Fibroblast of gingiva (primary cell): Measurements from ENCODE around the gene SLC22A17.
A peak's percentile ranks its signal among the peaks of the same experiment; 100 is the strongest.
"Not testable (repeated sequence)": the region's sequence is repeated elsewhere in the genome, so short reads cannot be mapped to it uniquely, and the experiment has no call there.

Experiments
- DNase-seq: peaks from one replicate; pipeline ENCODE4 v3.0.0-alpha.2; 2011; ENCODE audit warnings: low read depth

Gene SLC22A17

DNA sequence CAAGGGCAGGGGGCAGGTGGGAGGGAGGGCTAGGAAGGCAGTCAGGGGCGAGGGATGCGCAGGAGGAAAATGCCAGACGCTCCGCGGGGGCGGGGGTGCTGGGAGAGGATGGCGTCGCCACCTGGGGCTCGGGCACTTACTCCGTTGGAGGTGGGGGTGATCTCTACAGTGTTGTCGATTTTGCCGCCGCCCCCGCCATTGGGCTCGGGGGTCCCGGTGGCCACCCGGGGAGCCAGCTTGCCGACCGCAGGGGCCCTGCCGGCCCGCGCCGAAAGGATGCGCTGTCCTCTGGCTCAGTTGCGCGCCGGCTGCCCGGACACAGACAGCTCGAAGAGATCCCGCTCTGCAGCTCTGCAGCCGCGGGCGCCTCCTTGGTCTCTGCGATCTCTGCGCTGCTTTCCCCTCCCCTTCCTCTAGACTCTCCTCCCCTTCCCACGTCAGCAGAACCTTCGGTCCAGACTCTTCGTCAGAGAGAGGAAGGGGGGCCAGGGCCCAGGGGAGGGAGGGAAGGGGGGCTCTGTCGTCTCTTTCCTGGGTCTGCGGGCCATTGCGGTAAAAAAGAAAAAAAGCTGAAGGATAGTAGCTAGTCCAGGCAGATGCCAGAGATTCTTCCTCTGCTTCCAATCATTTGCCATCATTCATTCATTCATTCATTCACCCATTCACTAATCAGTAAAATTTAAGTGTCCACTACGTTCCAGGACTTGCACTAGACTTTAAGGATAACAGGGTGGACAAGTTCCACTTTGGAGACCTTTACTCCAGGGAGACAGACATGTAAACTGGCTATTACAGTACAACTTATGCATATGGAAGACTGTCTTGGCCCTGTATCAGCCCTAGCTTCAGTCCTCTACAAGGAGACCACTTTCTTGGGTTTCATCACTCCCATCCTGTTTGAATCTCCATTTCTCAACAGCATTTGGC, at the start of gene SLC22A17:
SLC22A17 (minus strand) TSS at position 382 of the 927 bp plus-strand sequence.
- peak; percentile 80 for DNase-seq

DNA sequence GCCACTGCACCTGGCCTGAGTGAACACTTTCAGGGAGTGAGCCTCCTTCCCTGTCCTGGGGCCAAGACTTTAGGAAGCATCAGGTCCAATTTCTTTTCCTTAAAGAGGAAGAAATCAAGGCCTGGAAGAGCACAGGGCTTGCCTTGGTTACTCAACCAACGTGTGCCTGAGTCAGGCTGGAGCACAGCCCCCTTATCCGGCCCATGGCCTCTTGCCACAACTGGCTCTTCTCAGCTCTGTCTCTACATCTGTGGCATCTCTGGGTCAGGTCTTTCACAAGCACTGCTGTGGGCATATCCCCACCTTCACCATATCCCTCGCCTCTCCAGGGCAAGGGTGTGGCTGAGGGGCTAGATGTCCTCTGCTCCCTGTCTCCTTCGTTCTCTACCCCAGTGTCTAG, 48.6 kb upstream of the SLC22A17 start:
- no peak for DNase-seq

DNA sequence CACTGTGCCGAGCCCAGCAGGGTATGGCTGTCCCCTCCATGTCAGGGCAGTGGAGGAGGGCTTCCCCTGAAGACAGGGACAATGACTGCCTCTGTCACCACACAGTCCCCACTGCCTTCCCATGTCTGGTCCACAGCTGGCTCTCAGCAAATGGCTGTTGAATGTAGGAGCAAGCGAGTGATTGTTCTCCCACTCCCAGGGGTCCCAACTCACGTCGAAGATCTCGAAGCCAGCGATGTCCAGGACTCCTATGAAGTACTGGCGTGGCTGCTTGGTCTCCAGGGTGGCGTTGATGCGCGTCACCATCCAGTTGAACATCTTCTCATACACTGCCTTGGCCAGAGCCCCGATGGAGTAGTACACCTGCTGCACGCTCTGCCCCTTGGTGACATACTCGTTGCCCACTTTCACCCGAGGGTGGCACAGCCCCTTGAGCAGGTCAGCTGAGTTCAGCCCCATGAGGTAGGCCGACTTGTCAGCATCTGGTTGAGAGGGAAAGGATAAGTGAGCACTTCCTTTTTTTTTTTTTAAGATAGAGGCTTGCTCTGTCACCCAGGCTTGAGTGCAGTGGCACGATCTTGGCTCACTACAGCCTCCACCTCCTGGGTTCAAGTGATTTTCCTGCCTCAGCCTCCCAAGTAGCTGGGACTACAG, 47.9 kb upstream of the SLC22A17 start:
- not testable (repeated sequence) for DNase-seq

DNA sequence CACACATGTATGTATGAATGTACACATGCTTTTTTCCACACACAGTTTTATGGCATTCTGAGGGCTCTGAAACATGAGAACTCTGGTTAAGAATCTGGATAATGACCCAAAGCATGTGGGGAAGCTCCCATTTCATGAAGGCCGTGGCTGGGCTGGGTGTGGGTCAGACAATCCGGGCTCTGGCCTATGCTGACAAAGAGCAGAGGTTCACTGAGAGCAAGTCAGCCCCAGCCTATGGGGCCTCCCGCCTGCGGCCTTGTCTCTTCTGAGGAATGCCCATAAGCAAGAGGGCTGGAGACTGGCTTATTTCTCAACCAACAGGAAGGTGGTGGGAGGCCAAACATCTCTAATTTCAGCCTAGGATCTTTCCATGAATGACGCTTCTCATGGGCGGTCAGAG, 46.9 kb upstream of the SLC22A17 start:
- no peak for DNase-seq

DNA sequence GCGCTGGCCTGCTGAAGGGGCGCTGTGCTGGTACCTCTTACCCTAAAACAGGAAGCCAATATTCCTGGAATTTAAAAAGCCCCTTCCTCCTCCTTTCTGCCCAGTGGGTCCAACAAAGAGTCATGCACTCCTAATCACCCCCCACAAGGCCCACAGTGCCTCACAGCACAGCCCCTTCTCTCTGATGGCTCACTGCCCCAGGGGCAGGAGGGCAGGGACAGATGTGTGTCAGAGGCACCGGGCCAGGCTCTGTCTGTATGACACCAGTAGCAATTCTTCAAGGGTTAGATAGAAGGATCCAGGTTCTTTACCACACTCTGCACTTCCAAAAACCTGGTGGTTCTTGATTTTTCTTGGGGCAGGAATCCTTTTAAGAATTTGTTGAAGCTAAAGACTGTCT, 46.4 kb upstream of the SLC22A17 start:
- DNase-seq, result no peak

DNA sequence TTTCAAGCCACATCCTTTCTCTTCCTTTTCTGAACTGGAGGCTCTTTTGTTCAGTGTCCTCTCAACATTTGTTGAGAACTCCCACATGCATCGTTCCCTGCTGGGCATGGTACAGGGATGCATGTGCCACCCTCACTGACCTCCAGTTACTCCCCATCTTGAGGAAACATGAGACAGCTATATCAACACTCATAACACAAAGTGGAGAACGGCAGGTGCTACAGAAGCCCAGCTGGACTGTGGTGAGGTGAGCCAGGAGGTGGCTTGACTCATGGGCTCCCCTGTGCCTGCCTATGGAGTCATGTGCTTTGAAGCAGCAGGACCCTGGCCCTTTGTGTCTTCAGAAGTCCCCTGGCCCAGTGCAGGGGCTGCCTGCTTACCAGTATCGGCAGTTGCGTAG, 45.7 kb upstream of the SLC22A17 start:
- DNase-seq, result no peak

DNA sequence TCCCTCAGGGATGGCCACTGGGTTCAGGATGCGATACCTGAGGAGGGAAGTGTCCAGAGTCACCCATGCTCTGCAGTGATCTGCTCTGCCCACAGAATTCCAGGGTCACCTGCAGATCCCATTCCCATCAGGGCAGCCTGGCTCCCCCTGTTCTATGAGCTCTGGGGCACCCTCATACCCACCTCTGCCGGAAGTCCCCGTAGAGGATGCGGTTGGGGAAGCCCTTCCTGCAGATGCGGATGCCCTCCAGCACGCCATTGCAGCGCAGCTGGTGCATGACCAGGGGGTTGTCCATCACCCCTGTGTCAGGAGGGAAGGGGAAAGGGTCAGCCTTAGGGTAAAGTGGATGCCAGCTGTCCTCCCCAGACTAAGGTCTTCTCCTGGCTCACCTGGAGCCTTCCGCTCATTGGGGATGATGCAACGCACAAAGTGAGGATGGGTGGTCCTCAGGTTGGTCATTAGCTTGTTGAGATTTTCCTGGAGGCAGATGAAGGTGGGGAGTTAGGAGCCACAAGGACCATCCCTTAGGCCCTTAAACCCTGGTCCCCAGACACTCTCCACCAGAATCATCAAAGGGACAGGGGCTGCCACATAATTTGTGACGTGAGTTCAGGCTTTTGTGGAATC, 44.2 kb upstream of the SLC22A17 start:
- DNase-seq, result no peak

DNA sequence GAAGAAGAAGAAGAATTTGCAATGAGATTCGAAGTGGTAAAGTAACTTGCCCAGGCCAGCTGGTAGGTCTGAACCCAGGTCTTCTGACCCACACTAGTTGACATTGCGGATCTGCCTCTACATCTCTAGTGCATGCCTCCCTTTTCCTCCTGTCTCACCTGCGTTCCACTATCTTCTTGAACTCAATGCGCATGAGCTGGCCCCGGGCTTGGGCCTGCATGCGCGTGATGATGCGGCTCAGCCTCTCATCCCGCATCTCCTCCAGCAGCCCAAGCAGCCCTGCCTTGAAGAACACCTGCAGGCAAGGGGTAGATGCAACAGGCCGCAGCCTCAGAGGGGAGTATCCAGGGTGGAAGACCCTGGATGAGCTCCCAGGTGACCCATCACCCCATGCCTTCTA, 43.4 kb upstream of the SLC22A17 start:
- no peak for DNase-seq

DNA sequence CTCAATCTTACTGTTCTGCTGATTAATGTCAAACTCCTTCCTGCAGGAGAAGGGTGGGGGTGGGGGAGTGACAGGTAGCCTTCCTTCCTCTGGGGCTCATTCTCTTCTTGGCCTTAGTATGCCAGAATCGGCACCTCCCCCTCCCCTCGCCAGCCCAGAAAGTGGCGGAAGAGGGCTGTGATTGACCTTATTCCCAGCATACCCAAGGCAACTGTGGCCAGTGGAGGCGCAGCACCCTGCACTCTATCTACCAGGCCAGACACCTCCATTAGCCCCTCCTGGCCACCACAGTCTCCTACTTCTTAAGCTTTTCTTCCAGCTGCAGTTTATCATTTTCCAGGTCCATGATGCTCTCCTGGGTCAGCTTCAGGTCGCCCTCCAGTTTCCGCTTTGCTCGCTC, 39.9 kb upstream of the SLC22A17 start:
- no peak for DNase-seq

DNA sequence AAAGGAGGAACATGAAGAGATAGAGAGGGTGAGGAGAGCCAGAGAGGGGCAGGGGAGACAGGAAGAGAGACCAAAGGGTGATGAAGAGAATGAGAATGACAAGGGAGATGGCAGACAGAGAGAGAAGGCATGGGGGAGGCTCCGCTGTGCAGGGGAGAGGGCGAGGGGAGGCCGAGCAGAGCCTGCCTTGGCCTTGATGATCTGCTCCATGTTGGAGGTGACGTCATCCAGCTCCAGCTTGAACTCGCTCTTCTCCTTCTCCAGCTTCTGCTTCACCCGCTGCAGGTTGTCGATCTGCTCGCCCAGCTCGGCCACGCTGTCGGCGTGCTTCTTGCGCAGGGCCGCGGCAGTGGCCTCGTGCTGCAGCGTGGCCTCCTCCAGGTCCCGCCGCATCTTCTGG, 37.2 kb upstream of the SLC22A17 start:
- DNase-seq, result not testable (repeated sequence)

DNA sequence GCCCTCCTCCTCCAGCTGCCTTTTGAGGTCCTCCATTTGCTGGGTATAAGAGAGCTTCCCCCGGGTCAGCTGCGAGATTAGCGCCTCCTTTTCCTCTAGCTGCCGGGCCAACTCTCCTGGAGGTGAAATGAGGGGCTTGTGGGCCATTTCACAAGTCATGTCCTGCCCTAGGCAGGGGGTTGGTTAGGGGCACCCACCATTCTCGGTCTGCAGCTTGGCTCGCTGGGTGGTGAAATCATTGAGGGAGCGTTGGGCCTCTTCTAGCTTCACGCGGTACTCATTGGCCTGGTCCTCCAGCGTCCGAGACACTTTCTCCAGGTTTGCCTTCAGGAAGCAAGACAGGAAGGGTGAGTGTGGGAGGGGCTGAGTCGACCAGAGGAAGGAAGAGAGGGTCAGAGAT, 36.7 kb upstream of the SLC22A17 start:
- DNase-seq, result no peak

DNA sequence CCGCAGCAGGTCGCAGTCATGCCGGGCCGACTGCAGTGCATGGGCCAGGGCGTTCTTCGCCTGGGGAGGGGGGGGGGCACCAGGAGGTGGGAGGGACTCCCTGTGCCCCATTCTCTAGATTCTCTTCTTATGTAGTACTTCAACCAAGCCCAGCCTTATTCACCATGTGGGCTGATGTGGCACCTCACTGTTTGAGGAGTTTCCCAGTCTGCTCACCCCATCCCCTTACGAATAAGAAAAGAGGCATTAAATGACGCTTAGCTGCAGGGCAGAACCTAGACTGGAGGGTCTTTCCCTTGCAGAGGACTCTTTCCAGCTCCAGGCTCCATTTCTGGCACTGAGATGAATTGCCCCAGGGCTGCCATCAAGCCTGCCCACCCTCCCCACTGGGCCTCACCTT, 36.3 kb upstream of the SLC22A17 start:
- DNase-seq, result no peak

DNA sequence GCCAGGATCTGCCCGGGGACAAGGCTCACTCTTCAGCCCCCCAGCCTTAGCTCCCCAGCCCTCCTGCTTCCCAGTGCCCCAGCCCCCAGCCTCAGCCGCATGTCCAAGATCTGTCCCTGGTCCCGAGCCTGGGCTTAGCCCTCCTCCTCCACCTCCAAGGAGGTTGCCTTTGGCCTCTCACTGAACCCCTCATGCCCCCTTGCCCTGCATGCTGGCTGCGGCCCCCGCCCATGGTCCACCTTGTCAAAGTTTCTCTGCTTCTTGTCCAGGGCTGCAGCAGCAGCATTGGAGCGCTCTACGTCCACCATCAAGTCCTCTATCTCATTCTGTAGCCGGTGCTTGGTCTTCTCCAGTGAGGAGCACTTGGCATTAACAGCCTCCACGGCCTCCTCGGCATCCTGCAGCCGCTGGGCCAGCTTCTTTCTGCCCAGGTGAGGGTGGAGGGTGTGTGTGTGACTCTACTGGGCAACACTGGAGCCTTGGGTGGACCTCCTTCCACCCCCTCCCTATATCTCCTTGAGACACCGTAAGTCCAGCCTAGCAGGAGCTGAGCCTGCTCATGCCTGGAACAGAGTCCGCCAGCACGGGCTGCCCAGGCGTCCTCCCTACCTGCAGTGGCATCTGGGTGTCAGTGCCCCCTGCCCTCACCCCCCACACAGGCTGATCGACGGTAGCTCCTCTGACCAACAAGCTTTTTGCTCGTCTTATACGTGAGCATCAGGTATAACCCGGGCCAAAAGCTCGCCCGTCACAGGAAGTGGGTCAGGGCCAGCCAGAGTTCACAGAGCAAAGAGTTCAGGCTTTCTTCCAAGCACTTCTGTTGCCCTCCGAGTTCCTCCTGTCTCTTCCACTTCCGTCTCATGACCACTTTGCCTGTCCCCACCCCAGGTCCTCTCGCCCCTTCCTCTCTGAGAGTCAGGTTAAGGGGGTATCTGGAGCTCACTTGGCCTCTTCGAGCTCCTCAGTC, 35.5 kb upstream of the SLC22A17 start:
- DNase-seq, result no peak

DNA sequence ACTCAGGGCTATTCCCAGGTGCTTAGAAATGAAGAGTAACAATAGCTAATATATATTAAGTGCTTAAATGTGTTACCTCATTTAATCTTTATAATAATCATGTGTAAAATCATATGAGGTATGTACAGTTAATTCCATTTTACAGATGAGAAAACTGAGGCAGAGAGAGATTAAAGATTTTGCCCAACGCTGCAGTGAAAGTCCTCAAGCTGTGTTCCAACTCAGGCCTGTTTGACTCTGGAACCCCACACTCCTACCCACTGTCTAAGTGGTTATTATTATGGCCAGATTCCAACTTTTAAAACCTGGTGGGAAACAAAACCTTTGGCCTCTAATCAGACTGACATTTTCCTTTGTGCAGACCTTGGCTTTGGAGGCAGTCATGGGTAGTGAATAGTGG, 34.3 kb upstream of the SLC22A17 start:
- no peak for DNase-seq

DNA sequence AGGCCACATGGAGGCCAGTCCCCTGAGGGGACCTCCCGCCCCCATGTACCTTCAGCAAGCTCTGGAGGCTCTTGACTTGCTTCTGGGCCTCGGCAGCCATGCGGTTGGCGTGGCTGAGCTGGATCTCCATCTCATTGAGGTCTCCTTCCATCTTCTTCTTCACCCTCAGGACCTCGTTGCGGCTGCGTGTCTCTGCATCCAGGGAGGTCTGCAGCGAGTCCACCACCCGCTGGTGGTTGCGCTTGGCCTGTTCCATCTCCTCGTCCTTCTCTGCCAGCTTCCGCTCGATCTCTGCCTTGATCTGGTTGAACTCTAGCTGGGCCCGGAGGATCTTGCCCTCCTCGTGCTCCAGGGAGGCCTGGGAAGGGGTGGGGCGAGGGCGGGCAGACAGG, 33.6 kb upstream of the SLC22A17 start:
- not testable (repeated sequence) for DNase-seq

DNA sequence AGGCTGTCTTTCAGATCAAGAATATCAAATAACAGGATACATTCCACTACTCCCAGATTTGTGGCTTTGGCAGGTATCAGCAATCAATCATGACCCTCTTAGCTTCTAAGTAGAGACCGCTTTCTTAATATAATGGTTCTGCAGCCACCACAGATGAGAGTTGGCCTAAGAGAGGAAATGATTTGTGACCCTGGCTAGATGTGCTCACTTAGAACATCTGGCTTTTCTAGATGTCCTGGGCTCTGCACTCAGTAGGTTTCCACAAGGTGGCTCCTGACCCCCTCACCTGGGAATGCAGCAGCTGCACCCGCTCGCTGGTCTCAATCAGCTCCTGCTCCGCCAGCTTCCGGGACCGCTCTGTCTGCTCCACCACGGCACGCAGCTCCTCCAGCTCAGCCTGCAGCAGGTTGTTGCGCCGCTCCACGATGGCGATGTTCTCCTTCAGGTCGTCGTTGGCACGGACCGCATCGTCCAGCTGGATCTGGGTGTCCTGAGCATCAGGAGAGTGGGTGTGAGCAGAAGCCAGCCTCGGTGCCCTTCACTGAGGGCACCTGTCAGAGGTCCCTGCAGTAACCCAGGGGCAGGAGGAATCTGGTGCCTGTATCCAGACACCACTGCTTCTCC, 33.1 kb upstream of the SLC22A17 start:
- DNase-seq, result no peak

DNA sequence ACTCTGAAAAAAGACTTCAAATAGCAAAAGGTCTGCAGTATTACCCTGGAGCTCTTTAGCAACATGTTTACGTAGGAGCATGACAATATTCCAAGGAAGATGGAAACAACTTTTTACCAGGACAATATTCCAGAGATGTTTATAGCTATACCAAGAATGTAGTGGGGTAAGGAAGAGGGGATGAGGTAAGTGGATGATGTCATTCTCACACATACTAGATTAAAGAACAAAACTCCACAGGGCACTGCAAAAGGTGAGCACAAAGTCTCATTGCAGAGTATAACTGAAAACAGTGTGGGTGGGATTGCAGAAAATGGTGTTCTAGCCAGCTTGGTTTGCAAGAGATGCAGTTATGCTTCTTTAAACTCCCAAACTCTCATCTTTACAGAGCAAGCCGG, 32.6 kb upstream of the SLC22A17 start:
- DNase-seq, result no peak

DNA sequence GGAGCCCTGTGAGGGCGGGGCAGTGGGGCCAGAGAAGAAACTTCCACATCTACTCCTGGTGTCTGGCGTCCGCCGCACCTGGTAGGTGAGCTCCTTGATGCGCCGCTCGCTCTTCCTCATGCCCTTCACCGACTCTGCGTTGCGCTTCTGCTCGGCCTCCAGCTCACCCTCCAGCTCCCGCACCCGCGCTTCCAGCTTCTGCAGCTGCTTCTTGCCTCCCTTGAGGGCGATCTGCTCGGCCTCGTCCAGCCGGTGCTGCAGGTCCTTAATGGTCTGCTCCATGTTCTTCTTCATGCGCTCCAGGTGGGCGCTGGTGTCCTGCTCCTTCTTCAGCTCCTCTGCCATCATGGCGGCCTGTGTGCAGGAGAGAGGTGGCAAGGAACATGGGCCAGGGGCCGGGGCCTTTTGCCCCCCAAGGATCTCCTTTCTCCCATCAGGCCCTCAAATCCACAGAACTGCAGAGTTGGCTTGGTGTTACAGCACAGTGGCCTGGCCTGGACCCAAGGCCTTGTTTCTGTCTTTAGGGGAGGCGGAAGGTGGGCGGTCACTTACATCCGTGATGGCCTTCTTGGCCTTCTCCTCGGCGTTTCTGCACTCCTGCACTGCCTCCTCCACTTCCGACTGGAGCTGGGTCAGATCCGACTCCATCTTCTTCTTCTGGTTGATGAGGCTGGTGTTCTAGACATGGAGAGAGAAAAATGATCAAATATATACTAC, 31.8 kb upstream of the SLC22A17 start:
- DNase-seq, result no peak

DNA sequence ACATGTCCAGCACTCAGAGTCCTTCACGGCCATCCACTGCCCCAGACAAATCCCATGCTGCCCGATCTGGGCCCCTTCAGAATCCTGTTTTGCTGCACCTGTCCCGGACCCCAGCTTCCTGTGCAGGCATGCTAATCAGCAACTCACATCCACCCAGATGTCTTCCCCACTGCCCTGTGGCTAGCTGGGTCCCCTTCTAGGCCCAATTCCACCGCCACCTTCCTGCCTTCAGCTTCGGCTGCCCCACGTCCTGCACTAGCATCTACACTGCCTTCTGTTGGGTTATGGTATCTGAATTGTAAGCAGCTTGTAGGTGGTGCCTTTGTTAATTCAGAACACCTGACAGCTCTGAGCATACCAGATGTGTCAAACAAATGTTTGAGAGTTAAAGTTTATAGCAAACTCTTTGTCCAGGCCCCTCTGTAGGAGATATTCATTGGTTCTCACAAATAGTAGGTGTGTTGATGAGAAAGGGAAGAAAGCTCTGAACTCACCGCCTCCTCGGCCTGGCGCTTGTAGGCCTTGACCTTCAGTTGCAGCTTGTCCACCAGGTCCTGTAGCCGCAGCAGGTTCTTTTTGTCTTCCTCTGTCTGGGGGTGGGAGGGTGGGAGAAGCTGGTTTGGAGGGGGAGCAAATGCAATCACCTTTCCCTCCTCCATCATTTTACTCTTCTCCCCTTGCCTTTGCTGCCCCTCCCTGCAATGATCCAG, 30.2 kb upstream of the SLC22A17 start:
- no peak for DNase-seq

DNA sequence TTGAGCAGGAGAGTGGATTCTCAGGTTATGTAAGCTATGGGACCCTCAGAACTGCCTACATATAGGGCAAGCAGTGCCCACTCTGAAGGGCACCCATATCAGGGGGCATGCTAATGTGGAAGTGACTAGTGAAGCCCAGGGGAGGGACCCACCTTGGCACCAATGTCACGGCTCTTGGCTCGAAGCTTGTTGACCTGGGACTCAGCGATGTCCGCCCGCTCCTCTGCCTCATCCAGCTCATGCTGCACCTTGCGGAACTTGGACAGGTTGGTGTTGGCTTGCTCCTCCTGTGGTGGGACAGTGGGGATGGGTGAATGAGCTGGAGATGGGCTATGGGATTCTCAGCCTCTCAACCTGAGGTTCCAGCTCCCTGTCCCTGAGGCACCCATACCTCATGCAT, 29.6 kb upstream of the SLC22A17 start:
- no peak for DNase-seq
